SK-N-SH (cell line): Measurements from ENCODE around the gene KMT2C.
"Not testable (repeated sequence)": the region's sequence is repeated elsewhere in the genome, so short reads cannot be mapped to it uniquely, and the experiment has no call there.

Source experiments
- EP300 ChIP-seq, 2 experiments: IDR thresholded peaks; 2 replicates each; pipeline versions ENCODE4 v1.4.0 to v1.6.1; 2012; ENCODE audit warnings: borderline replicate concordance in 1 of 2, low read depth in 1 of 2, low read length in 1 of 2
- EZH2phosphoT487 ChIP-seq: fragments of 200-600 bp; sonication (generic); IDR thresholded peaks from 2 replicates; pipeline ENCODE4 v1.6.1; 2017; ENCODE audit warnings: low read depth, mixed run types, mild to moderate bottlenecking, antibody characterized with exemption, moderate library complexity, borderline replicate concordance
- GABPA ChIP-seq: IDR thresholded peaks from 2 replicates; pipeline ENCODE4 v1.4.0; 2012; ENCODE audit warnings: low read depth, mild to moderate bottlenecking
- IRF3 ChIP-seq: fragments of 150-350 bp; IDR thresholded peaks from 2 replicates; pipeline ENCODE4 v1.6.1; 2016; ENCODE audit warnings: mild to moderate bottlenecking, low read depth, low read length
- JUND ChIP-seq: IDR thresholded peaks from 2 replicates; pipeline ENCODE4 v1.4.0; 2012
- NRF1 ChIP-seq: IDR thresholded peaks from 2 replicates; pipeline ENCODE4 v1.6.1; 2012; ENCODE audit warnings: low read depth, mild to moderate bottlenecking, low read length
- PBX3 ChIP-seq: IDR thresholded peaks from 2 replicates; pipeline ENCODE4; 2012
- POLR2AphosphoS5 ChIP-seq: IDR thresholded peaks from 2 replicates; pipeline ENCODE4 v1.6.1; 2012; ENCODE audit warnings: low read depth, low read length
- RFX5 ChIP-seq: IDR thresholded peaks from 2 replicates; pipeline ENCODE4 v1.6.1; 2012; ENCODE audit warnings: mild to moderate bottlenecking, improper control_type of control experiment, low read length
- USF2 ChIP-seq: fragments of 150-350 bp; IDR thresholded peaks from 2 replicates; pipeline ENCODE4 v1.6.1; 2017; ENCODE audit warnings: antibody characterized with exemption, low read length, low read depth, borderline replicate concordance
- YY1 ChIP-seq: IDR thresholded peaks from 2 replicates; pipeline ENCODE4 v1.4.0; 2012; ENCODE audit warnings: low read depth, mild to moderate bottlenecking
- TF ChIP-seq, protein P1 (sequence below): fragments of 200-600 bp; sonication (generic); IDR thresholded peaks from 2 replicates; pipeline ENCODE4 v1.6.1; 2017; ENCODE audit warnings: antibody characterized with exemption, mild to moderate bottlenecking, moderate library complexity
- TF ChIP-seq, protein P2 (sequence below): IDR thresholded peaks from 2 replicates; pipeline ENCODE4 v1.4.0; 2012; ENCODE audit warnings: low read depth, borderline replicate concordance

- not testable (repeated sequence) for TF ChIP-seq GABPA; YY1; EZH2phosphoT487; PBX3; EP300 (IDR thresholded peaks at IDR 0.05; ENCODE audit: borderline replicate concordance in 1 of 2, low read depth in 1 of 2, low read length in 1 of 2); USF2; RFX5; IRF3; NRF1; JUND; POLR2AphosphoS5
- TF ChIP-seq, protein P1, sequence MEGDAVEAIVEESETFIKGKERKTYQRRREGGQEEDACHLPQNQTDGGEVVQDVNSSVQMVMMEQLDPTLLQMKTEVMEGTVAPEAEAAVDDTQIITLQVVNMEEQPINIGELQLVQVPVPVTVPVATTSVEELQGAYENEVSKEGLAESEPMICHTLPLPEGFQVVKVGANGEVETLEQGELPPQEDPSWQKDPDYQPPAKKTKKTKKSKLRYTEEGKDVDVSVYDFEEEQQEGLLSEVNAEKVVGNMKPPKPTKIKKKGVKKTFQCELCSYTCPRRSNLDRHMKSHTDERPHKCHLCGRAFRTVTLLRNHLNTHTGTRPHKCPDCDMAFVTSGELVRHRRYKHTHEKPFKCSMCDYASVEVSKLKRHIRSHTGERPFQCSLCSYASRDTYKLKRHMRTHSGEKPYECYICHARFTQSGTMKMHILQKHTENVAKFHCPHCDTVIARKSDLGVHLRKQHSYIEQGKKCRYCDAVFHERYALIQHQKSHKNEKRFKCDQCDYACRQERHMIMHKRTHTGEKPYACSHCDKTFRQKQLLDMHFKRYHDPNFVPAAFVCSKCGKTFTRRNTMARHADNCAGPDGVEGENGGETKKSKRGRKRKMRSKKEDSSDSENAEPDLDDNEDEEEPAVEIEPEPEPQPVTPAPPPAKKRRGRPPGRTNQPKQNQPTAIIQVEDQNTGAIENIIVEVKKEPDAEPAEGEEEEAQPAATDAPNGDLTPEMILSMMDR = not testable (repeated sequence)
- TF ChIP-seq, protein P2, sequence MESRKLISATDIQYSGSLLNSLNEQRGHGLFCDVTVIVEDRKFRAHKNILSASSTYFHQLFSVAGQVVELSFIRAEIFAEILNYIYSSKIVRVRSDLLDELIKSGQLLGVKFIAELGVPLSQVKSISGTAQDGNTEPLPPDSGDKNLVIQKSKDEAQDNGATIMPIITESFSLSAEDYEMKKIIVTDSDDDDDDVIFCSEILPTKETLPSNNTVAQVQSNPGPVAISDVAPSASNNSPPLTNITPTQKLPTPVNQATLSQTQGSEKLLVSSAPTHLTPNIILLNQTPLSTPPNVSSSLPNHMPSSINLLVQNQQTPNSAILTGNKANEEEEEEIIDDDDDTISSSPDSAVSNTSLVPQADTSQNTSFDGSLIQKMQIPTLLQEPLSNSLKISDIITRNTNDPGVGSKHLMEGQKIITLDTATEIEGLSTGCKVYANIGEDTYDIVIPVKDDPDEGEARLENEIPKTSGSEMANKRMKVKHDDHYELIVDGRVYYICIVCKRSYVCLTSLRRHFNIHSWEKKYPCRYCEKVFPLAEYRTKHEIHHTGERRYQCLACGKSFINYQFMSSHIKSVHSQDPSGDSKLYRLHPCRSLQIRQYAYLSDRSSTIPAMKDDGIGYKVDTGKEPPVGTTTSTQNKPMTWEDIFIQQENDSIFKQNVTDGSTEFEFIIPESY = not testable (repeated sequence)
Observed at GRCh38 chr7:152270427-152270826, 165.4 kb downstream of the KMT2C start.
